Measurements from ENCODE around the gene BTBD17. TPM values are rescaled to one million over a fixed set of nuclear protein-coding genes. Genes with fewer than 3 reads are reported as not detected.
A peak's percentile ranks its signal among the peaks of the same experiment; 100 is the strongest.

Gene BTBD17
- total RNA-seq, 2 donors from 2014 or later: 1.0 TPM; not detected in 1

DNA sequence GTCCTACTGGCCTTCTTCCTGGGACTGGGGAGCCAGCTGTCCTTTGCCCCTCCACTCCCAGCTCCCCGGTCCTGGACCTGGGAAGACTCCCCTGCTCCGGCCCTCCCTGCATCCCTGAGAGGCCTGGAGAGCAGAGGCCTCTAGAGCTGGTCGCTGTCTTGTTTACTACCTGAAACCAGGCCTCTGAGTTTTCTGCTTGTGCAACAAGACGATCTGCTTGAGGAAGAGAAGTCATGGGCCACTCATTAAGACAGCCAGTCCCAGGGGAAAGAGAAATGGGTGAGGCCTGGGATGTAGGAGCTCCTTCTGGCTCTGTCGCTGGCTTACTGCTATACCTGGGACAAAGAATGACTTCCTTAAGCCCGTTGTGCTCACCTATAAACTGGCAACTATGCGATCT, 40.4 kb upstream of the BTBD17 start:
- H3K36me3 ChIP-seq (replicated peaks in 1 of 2; ENCODE audit: insufficient read depth in 1 of 2, low read depth in 2 of 2): no peaks in the 10 kb centered on the region
- no peaks in the 10 kb centered on the region for H3K27me3 ChIP-seq
- TF ChIP-seq POLR2A (IDR thresholded peaks at IDR 0.05): no peak
- TF ChIP-seq, protein P1, sequence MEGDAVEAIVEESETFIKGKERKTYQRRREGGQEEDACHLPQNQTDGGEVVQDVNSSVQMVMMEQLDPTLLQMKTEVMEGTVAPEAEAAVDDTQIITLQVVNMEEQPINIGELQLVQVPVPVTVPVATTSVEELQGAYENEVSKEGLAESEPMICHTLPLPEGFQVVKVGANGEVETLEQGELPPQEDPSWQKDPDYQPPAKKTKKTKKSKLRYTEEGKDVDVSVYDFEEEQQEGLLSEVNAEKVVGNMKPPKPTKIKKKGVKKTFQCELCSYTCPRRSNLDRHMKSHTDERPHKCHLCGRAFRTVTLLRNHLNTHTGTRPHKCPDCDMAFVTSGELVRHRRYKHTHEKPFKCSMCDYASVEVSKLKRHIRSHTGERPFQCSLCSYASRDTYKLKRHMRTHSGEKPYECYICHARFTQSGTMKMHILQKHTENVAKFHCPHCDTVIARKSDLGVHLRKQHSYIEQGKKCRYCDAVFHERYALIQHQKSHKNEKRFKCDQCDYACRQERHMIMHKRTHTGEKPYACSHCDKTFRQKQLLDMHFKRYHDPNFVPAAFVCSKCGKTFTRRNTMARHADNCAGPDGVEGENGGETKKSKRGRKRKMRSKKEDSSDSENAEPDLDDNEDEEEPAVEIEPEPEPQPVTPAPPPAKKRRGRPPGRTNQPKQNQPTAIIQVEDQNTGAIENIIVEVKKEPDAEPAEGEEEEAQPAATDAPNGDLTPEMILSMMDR (IDR thresholded peaks at IDR 0.05): no peak
- intact Hi-C loops (cut with DNase I): no loop called here
- DNase-seq (no peak), ATAC-seq (no peak)
- H3K9me3 ChIP-seq: no peaks in the 10 kb centered on the region
- H3K27ac ChIP-seq: no peak overlapping the region
- peaks cover under 1% of the 10 kb centered on the region for H3K4me1 ChIP-seq
- whole genome bisulfite sequencing, 2 donors: 89 to 100% methylated on average over 5 to 7 of the region's 7 CpGs
- no peak overlapping the region for H3K4me3 ChIP-seq

DNA sequence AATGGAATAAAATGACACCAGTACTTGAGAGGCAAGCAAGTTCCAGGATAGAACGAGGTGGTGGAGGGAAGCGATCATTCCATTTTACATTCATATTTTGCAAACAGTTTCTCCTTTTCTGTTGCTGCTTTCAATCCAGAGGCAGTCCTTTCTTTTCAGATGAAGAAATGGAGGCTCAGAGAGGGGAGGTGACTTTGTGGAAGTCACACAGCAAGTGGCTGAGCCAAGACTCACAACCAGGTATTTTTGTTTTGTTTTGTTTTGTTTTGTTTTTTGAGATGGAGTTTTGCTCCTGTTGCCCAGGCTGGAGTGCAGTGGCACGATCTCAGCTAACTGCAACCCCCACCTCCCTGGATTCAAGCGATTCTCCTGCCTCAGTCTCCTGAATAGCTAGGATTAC, 34.9 kb upstream of the BTBD17 start:
- intact Hi-C loops (cut with DNase I): no loop called here
- TF ChIP-seq, protein P1 (IDR thresholded peaks at IDR 0.05): no peak
- TF ChIP-seq POLR2A (IDR thresholded peaks at IDR 0.05): no peak
- no peaks in the 10 kb centered on the region for H3K36me3 ChIP-seq (replicated peaks in 1 of 2; ENCODE audit: insufficient read depth in 1 of 2, low read depth in 2 of 2)
- no peaks in the 10 kb centered on the region for H3K9me3 ChIP-seq
- WGBS, 2 donors: 93 to 95% methylated on average over 4 of the region's 4 CpGs
- no peak for DNase-seq
- H3K27me3 ChIP-seq: no peaks in the 10 kb centered on the region
- H3K4me3 ChIP-seq: no peak overlapping the region
- ATAC-seq: no peak
- H3K27ac ChIP-seq: no peak overlapping the region
- H3K4me1 ChIP-seq: peaks cover 9% of the 10 kb centered on the region

DNA sequence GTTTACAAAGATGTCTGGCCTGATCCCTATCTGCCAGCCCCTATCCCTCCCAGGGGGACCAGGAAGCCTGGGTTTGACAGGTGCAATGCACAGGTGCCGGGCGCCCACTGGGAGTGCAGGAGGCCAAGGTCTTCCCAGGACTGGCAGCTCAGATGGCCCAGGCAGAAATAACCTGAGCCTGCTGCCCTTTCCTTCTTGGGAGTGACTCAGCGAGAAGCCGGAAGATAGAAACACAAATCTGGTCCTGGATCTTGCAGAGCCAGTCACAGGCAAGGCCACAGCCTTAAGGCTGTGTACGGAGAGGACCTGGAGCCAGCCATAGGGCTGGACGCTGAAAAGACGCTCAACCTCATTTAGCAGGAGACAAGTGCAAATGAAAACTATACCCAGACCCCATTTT, 33.3 kb upstream of the BTBD17 start:
- H3K27me3 ChIP-seq: no peaks in the 10 kb centered on the region
- WGBS, 2 donors: 27 to 30% methylated on average over 7 of the region's 7 CpGs
- H3K36me3 ChIP-seq (replicated peaks in 1 of 2; ENCODE audit: insufficient read depth in 1 of 2, low read depth in 2 of 2): no peaks in the 10 kb centered on the region
- peaks cover 9% of the 10 kb centered on the region for H3K4me1 ChIP-seq
- ATAC-seq (peak; percentile 83), DNase-seq (peak; percentile 37 to 73 (median 65))
- no peaks in the 10 kb centered on the region for H3K9me3 ChIP-seq
- peak overlapping the region in 3 of 4 donors; percentile 39 to 48 (median 48) for H3K27ac ChIP-seq
- no peak overlapping the region for H3K4me3 ChIP-seq
- intact Hi-C loops (cut with DNase I): no loop called here
- TF ChIP-seq, protein P1 (IDR thresholded peaks at IDR 0.05): no peak
- no peak for TF ChIP-seq POLR2A (IDR thresholded peaks at IDR 0.05)

DNA sequence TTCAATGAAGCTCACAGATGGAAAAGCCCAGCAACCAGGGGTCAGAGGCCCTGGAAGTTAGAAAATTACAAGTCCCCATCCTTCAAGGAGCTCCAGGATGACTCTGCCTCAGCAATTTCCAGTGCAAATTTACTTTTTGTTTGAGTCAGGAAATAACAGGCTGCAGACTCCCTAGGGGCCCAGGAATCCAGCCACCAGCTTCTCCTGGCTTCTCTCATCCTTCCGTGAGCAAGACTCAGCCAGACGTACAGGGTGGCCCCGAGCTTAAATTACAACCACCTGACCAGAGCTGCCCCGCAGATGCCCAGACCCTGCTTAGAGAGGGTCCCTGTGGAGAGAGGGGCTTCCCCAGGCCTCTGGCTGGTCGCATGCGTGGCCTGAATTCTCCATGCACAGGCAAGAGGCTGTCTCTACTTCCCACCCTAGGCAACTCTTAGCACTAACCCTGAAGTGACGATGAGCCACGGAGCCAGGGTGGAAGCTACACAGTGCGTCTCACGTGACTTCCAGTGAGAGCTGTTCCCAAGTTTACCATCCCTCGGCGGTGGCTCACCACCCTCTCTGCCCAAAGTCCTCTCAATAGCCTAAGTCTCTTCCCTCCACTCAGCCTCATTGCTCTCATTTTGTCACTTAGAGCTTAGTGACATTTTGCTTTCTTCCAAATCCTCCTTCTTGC, 32.7 kb upstream of the BTBD17 start:
- Histone ChIP-seq H3K4me1 (peaks cover 9% of the 10 kb centered on the region), H3K27me3 (no peaks in the 10 kb centered on the region), H3K9me3 (no peaks in the 10 kb centered on the region), H3K27ac (peak overlapping the region in 2 of 4 donors; percentile 48), H3K4me3 (no peak overlapping the region), H3K36me3 (replicated peaks in 1 of 2; ENCODE audit: insufficient read depth in 1 of 2, low read depth in 2 of 2) (no peaks in the 10 kb centered on the region)
- no peak for DNase-seq
- intact Hi-C loops (cut with DNase I): no loop called here
- no peak for ATAC-seq
- no peak for TF ChIP-seq POLR2A (IDR thresholded peaks at IDR 0.05)
- TF ChIP-seq, protein P1 (IDR thresholded peaks at IDR 0.05): no peak
- 92% methylated on average over 8 to 12 of the region's 12 CpGs for WGBS, 2 donors

DNA sequence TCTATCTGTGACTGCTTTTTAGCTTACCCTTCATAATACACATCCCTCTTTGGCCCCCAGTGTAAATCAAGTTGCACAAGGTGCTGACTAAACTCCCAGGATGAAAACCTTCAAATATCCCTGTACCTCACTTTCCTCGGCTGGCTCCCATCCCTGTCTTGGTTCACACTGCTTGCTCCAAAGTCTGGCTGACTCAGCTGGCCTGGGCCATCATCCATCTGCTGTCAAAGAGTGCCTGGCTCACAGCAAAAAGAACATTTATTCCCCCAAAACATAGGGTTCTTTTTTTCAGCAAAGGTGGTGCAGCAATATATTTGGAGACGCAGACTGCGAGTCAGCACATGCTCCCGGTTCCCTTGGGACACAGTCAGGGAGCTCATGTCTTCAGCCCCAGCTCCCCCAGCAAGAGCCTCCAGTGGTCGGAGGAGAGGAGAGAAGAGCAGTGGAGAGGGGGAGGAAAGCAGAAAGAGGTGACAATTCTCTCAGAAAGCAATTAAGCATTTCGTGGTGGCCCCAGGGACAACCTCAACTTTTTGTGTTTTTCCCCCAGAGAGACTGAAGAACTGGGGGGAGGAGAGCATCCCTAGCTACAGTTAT, 31.8 kb upstream of the BTBD17 start:
- no peaks in the 10 kb centered on the region for H3K9me3 ChIP-seq
- no peaks in the 10 kb centered on the region for H3K36me3 ChIP-seq (replicated peaks in 1 of 2; ENCODE audit: insufficient read depth in 1 of 2, low read depth in 2 of 2)
- H3K27me3 ChIP-seq: no peaks in the 10 kb centered on the region
- TF ChIP-seq POLR2A (IDR thresholded peaks at IDR 0.05): no peak
- TF ChIP-seq, protein P1 (IDR thresholded peaks at IDR 0.05): no peak
- ATAC-seq (no peak), DNase-seq (no peak)
- intact Hi-C loops (cut with DNase I): no loop called here
- no peak overlapping the region for H3K27ac ChIP-seq
- peaks cover 9% of the 10 kb centered on the region for H3K4me1 ChIP-seq
- no peak overlapping the region for H3K4me3 ChIP-seq
- 79 to 89% methylated on average over 6 of the region's 6 CpGs for WGBS, 2 donors

Measured in body of pancreas (tissue), 4 donors.